ENCODE data around the gene RNU7-1.

DNA sequence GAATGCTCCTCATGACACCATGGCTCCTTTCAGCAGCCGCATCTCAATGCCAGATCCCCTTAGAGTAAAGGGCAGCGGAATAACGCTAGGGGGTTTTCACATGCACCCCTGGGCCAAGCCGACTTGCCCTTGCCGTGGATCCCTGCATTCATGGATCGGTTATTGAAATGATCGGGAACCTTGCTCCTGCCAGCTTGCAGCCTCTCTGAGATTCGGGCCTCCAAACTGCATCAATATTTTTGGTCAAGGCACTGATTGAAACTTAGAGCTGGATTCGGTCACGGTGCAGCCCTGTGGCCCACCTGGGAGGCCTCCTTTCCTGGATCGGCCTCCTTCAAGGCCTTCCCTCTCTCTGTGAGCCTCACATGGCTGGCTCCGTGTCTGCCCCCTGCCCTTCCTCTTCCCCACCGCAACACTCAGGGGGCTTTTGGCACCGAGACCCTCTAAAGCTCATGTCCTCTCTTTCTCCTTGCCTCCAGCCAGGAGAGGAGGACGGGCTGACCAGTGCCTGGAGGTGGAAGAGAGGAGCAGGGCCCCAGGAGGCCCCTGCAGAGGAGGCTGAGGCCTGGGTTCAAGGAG, 9.3 kb downstream of the RNU7-1 start:
- TF ChIP-seq, protein P1, sequence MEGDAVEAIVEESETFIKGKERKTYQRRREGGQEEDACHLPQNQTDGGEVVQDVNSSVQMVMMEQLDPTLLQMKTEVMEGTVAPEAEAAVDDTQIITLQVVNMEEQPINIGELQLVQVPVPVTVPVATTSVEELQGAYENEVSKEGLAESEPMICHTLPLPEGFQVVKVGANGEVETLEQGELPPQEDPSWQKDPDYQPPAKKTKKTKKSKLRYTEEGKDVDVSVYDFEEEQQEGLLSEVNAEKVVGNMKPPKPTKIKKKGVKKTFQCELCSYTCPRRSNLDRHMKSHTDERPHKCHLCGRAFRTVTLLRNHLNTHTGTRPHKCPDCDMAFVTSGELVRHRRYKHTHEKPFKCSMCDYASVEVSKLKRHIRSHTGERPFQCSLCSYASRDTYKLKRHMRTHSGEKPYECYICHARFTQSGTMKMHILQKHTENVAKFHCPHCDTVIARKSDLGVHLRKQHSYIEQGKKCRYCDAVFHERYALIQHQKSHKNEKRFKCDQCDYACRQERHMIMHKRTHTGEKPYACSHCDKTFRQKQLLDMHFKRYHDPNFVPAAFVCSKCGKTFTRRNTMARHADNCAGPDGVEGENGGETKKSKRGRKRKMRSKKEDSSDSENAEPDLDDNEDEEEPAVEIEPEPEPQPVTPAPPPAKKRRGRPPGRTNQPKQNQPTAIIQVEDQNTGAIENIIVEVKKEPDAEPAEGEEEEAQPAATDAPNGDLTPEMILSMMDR (IDR thresholded peaks at IDR 0.05 in 8 of 11, conservative IDR thresholded peaks at IDR 0.05 in 3 of 11): no peak
- TF ChIP-seq POLR2A (IDR thresholded peaks at IDR 0.05): no peak
- TF ChIP-seq POLR2AphosphoS5 (IDR thresholded peaks at IDR 0.05): no peak

All from spleen (tissue), 7 donors.